Pulmonary artery endothelial cell (primary cell): Measurements from ENCODE around the gene GFAP. TPM values are rescaled to one million over a fixed set of nuclear protein-coding genes. Genes with fewer than 3 reads are reported as not detected.
A peak's percentile ranks its signal among the peaks of the same experiment; 100 is the strongest.

ENCODE experiments used
- DNase-seq: peaks from one replicate; pipeline ENCODE4 v3.0.0-alpha.2; 2011; ENCODE audit warnings: low read depth, low spot score
- total RNA-seq: library from RNA; depleted of rRNA; stranded (reverse); fragments of >200 nt; gene quantifications from 2 replicates; pipeline ENCODE4 v1.2.3, GENCODE V29; 2014

Gene GFAP
- total RNA-seq, 1 donor from 2014 or later, result 0.53 TPM

GRCh38 chr17:44865931-44866330, 49.4 kb downstream of the GFAP start:
- no peak for DNase-seq

- peak; percentile 27 for DNase-seq
Measured at GRCh38 chr17:44865231-44865660, 50.1 kb downstream of the GFAP start.

- no peak for DNase-seq
Measured at GRCh38 chr17:44864831-44865230, 50.5 kb downstream of the GFAP start.

- DNase-seq, result peak; percentile 26
Measured at GRCh38 chr17:44863061-44863918, 52.0 kb downstream of the GFAP start.

GRCh38 chr17:44862278-44862914, 52.9 kb downstream of the GFAP start:
- no peak for DNase-seq

GRCh38 chr17:44859701-44860100, 55.6 kb downstream of the GFAP start:
- no peak for DNase-seq

- DNase-seq, result no peak
Measured at GRCh38 chr17:44854192-44854591, 61.1 kb downstream of the GFAP start.

Other genes starting within 250 kb of the GFAP start
- gene CCDC43, start 225.7 kb downstream of the GFAP start, total RNA-seq, result 42.3 and 54.3 TPM in 2 replicates
- gene DBF4B, start 206.8 kb downstream of the GFAP start, total RNA-seq, result 4.6 and 8.9 TPM in 2 replicates
- 0.07 and 0.25 TPM in 2 replicates for gene ADAM11, start 156.5 kb downstream of the GFAP start, total RNA-seq
- gene GJC1, start 85.2 kb downstream of the GFAP start, total RNA-seq, result 5.4 and 14.1 TPM in 2 replicates
- gene HIGD1B, start 67.6 kb downstream of the GFAP start, total RNA-seq, result not detected in 2 replicates
- 226 and 278 TPM in 2 replicates for gene EFTUD2, start 16.1 kb downstream of the GFAP start, total RNA-seq
- gene KIF18B, start 32.3 kb upstream of the GFAP start, total RNA-seq, result 3.4 and 6.5 TPM in 2 replicates
- gene C1QL1, start 52.8 kb upstream of the GFAP start, total RNA-seq, result 0.11 and 0.20 TPM in 2 replicates
- 20.9 and 34.8 TPM in 2 replicates for gene DCAKD, start 136.1 kb upstream of the GFAP start, total RNA-seq
- gene NMT1, start 145.8 kb upstream of the GFAP start, total RNA-seq, result 74.8 and 86.0 TPM in 2 replicates
- gene PLCD3, start 217.0 kb upstream of the GFAP start, total RNA-seq, result 10.5 and 13.7 TPM in 2 replicates
- gene ACBD4, start 220.2 kb upstream of the GFAP start, total RNA-seq, result 4.4 and 5.5 TPM in 2 replicates
- gene HEXIM1, start 233.0 kb upstream of the GFAP start, total RNA-seq, result 9.7 and 9.8 TPM in 2 replicates
- gene HEXIM2, start 246.4 kb upstream of the GFAP start, total RNA-seq, result 3.0 and 4.4 TPM in 2 replicates